Measurements from ENCODE around the gene BRD8. TPM values are rescaled to one million over a fixed set of nuclear protein-coding genes. Genes with fewer than 3 reads are reported as not detected.

Gene BRD8
- total RNA-seq, 6 experiments from 2014 or later = 42.8 to 50.2 (median 45.2) TPM

GRCh38 chr5:138092301-138092700 is 86.1 kb downstream of the BRD8 start:
- DNase-seq = no peak
- no peak for TF ChIP-seq CTCF (IDR thresholded peaks at IDR 0.05)
- Mint-ChIP-seq H3K4me1 (ENCODE audit: low read depth) (no peaks in the 10 kb centered on the region), H3K9me3 (no peaks in the 10 kb centered on the region), H3K4me3 (no peak overlapping the region), H3K27ac (no peak overlapping the region), H3K36me3 (ENCODE audit: low read depth) (no peaks in the 10 kb centered on the region), H3K27me3 (ENCODE audit: insufficient read depth) (peaks cover 49% of the 10 kb centered on the region)

GRCh38 chr5:138091685-138092084 is 86.7 kb downstream of the BRD8 start:
- TF ChIP-seq CTCF (IDR thresholded peaks at IDR 0.05) = no peak
- no peak for DNase-seq
- H3K27me3 Mint-ChIP-seq (ENCODE audit: insufficient read depth) = peaks cover 49% of the 10 kb centered on the region
- no peak overlapping the region for H3K4me3 Mint-ChIP-seq
- no peaks in the 10 kb centered on the region for H3K9me3 Mint-ChIP-seq
- H3K27ac Mint-ChIP-seq = no peak overlapping the region
- H3K4me1 Mint-ChIP-seq (ENCODE audit: low read depth) = no peaks in the 10 kb centered on the region
- H3K36me3 Mint-ChIP-seq (ENCODE audit: low read depth) = no peaks in the 10 kb centered on the region

Other genes starting within 250 kb of the BRD8 start
- 10 to 100 TPM; 27.5 to 38.2 (median 31.8) TPM for gene FAM13B, start 145.6 kb downstream of the BRD8 start, total RNA-seq (2021; fragmentation: NEBNext Ultra II Directional; extraction: Animal tissue kit (Norgen Biotek cat#: 25700))
- gene WNT8A, start 94.6 kb downstream of the BRD8 start, total RNA-seq (2021; fragmentation: NEBNext Ultra II Directional; extraction: Animal tissue kit (Norgen Biotek cat#: 25700)) = not detected
- under 1 TPM; 0.21 to 0.84 (median 0.42) TPM for gene NME5, start 39.2 kb downstream of the BRD8 start, total RNA-seq (2021; fragmentation: NEBNext Ultra II Directional; extraction: Animal tissue kit (Norgen Biotek cat#: 25700))
- 10 to 100 TPM; 32.8 to 83.9 (median 79.4) TPM for gene KIF20A, start 482 bp upstream of the BRD8 start, total RNA-seq (2021; fragmentation: NEBNext Ultra II Directional; extraction: Animal tissue kit (Norgen Biotek cat#: 25700))
- gene CDC23, start 34.7 kb upstream of the BRD8 start, total RNA-seq (2021; fragmentation: NEBNext Ultra II Directional; extraction: Animal tissue kit (Norgen Biotek cat#: 25700)) = 10 to 100 TPM; 21.6 to 29.3 (median 28.6) TPM
- not detected for gene GFRA3, start 96.0 kb upstream of the BRD8 start, total RNA-seq (2021; fragmentation: NEBNext Ultra II Directional; extraction: Animal tissue kit (Norgen Biotek cat#: 25700))
- 10 to 100 TPM in 1 of 6 experiments, 1 to 10 TPM in 5; 4.1 to 10.5 (median 8.7) TPM for gene CDC25C, start 153.2 kb upstream of the BRD8 start, total RNA-seq (2021; fragmentation: NEBNext Ultra II Directional; extraction: Animal tissue kit (Norgen Biotek cat#: 25700))
- gene FAM53C, start 159.6 kb upstream of the BRD8 start, total RNA-seq (2021; fragmentation: NEBNext Ultra II Directional; extraction: Animal tissue kit (Norgen Biotek cat#: 25700)) = 10 to 100 TPM; 28.7 to 34.4 (median 29.7) TPM
- 10 to 100 TPM; 29.0 to 37.8 (median 33.3) TPM for gene KDM3B, start 174.1 kb upstream of the BRD8 start, total RNA-seq (2021; fragmentation: NEBNext Ultra II Directional; extraction: Animal tissue kit (Norgen Biotek cat#: 25700))